HG02870 (cell line): ENCODE measurements around the gene ZNF649.
"Not testable (repeated sequence)": the region's sequence is repeated elsewhere in the genome, so short reads cannot be mapped to it uniquely, and the experiment has no call there.

Experiments used
- ATAC-seq: cut with Tn5 transposase; IDR thresholded peaks from one replicate; pipeline ENCODE4 v1.9.1; 2021; ENCODE audit warnings: mild to moderate bottlenecking, moderate library complexity; ENCODE audit not compliant: unreplicated experiment

Gene ZNF649

GRCh38 chr19:51904331-51905165 is at the start of gene ZNF649:
Gene ZNF649 (minus strand): TSS chr19:51905017. CDS start chr19:51900107, 4,910 bp downstream.
- ATAC-seq = no peak

GRCh38 chr19:51948975-51949374 is 44.2 kb upstream of the ZNF649 start:
- ATAC-seq = no peak

GRCh38 chr19:51946602-51947001 is 41.8 kb upstream of the ZNF649 start:
- ATAC-seq = no peak

GRCh38 chr19:51944798-51945552 is 40.2 kb upstream of the ZNF649 start:
- ATAC-seq = no peak

GRCh38 chr19:51938936-51939335 is 34.1 kb upstream of the ZNF649 start:
- no peak for ATAC-seq

- ATAC-seq = no peak
These were observed 27.1 kb upstream of the ZNF649 start for GRCh38 chr19:51931921-51932320.

- ATAC-seq = no peak
These were observed 23.0 kb upstream of the ZNF649 start for GRCh38 chr19:51927859-51928258.

- ATAC-seq = peak; percentile 75
These were observed 22.2 kb upstream of the ZNF649 start, which contains the start of gene ZNF613 for GRCh38 chr19:51926784-51927741. Gene ZNF613 (plus strand): TSS chr19:51927472. CDS start chr19:51936221, 8,749 bp downstream.

GRCh38 chr19:51926426-51926783 is 21.6 kb upstream of the ZNF649 start:
- no peak for ATAC-seq

- ATAC-seq = no peak
These were observed 17.1 kb upstream of the ZNF649 start for GRCh38 chr19:51921949-51922348.

GRCh38 chr19:51919606-51920005 is 14.8 kb upstream of the ZNF649 start:
- no peak for ATAC-seq

GRCh38 chr19:51916167-51916566 is 11.3 kb upstream of the ZNF649 start:
- ATAC-seq = no peak

GRCh38 chr19:51915324-51915867 is 10.6 kb upstream of the ZNF649 start:
- no peak for ATAC-seq

GRCh38 chr19:51907981-51908380 is 3.2 kb upstream of the ZNF649 start:
- not testable (repeated sequence) for ATAC-seq

GRCh38 chr19:51906108-51906507 is 1.3 kb upstream of the ZNF649 start:
- ATAC-seq = not testable (repeated sequence)

GRCh38 chr19:51905639-51906038 is 822 bp upstream of the ZNF649 start:
- ATAC-seq = not testable (repeated sequence)

- ATAC-seq = no peak
These were observed 389 bp upstream of the ZNF649 start for GRCh38 chr19:51905206-51905605.

GRCh38 chr19:51903192-51903591 is 1.6 kb downstream of the ZNF649 start:
- ATAC-seq = no peak

- ATAC-seq = no peak
These were observed 3.0 kb downstream of the ZNF649 start for GRCh38 chr19:51901860-51902259.

GRCh38 chr19:51891193-51891747 is 13.5 kb downstream of the ZNF649 start:
- ATAC-seq = no peak
